GM10266 (cell line): Measurements from ENCODE around the gene SLIT3.

Source experiments
- DNase-seq: peaks from one replicate; pipeline ENCODE4 v3.0.0; 2012; ENCODE audit errors: extremely low spot score
- CTCF ChIP-seq: IDR thresholded peaks from 2 replicates; pipeline ENCODE4 v1.5.1; 2012; ENCODE audit warnings: mild to moderate bottlenecking, low read depth; ENCODE audit not compliant: control insufficient read depth, insufficient read depth; ENCODE audit errors: missing control alignments

The SLIT3 gene

GRCh38 chr5:169081000-169081724 lies 219.8 kb downstream of the SLIT3 start:
- DNase-seq: no peak
- TF ChIP-seq CTCF: no peak

GRCh38 chr5:169080448-169080911 lies 220.5 kb downstream of the SLIT3 start:
- no peak for DNase-seq
- no peak for TF ChIP-seq CTCF

- TF ChIP-seq CTCF: no peak
- no peak for DNase-seq
These were observed 221.2 kb downstream of the SLIT3 start for GRCh38 chr5:169079697-169080096.

- DNase-seq: no peak
- TF ChIP-seq CTCF: no peak
These were observed 226.1 kb downstream of the SLIT3 start for GRCh38 chr5:169074839-169075238.

GRCh38 chr5:169072233-169072632 lies 228.7 kb downstream of the SLIT3 start:
- no peak for TF ChIP-seq CTCF
- DNase-seq: no peak

GRCh38 chr5:169070413-169070812 lies 230.5 kb downstream of the SLIT3 start:
- no peak for DNase-seq
- TF ChIP-seq CTCF: no peak

- DNase-seq: no peak
- no peak for TF ChIP-seq CTCF
These were observed 233.2 kb downstream of the SLIT3 start for GRCh38 chr5:169067751-169068173.
